ENCODE results near the gene ENTREP3.
A peak's percentile ranks its signal among the peaks of the same experiment; 100 is the strongest.
"Not testable (repeated sequence)": the region's sequence is repeated elsewhere in the genome, so short reads cannot be mapped to it uniquely, and the experiment has no call there.

Gene ENTREP3, protein sequence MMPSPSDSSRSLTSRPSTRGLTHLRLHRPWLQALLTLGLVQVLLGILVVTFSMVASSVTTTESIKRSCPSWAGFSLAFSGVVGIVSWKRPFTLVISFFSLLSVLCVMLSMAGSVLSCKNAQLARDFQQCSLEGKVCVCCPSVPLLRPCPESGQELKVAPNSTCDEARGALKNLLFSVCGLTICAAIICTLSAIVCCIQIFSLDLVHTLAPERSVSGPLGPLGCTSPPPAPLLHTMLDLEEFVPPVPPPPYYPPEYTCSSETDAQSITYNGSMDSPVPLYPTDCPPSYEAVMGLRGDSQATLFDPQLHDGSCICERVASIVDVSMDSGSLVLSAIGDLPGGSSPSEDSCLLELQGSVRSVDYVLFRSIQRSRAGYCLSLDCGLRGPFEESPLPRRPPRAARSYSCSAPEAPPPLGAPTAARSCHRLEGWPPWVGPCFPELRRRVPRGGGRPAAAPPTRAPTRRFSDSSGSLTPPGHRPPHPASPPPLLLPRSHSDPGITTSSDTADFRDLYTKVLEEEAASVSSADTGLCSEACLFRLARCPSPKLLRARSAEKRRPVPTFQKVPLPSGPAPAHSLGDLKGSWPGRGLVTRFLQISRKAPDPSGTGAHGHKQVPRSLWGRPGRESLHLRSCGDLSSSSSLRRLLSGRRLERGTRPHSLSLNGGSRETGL

DNA sequence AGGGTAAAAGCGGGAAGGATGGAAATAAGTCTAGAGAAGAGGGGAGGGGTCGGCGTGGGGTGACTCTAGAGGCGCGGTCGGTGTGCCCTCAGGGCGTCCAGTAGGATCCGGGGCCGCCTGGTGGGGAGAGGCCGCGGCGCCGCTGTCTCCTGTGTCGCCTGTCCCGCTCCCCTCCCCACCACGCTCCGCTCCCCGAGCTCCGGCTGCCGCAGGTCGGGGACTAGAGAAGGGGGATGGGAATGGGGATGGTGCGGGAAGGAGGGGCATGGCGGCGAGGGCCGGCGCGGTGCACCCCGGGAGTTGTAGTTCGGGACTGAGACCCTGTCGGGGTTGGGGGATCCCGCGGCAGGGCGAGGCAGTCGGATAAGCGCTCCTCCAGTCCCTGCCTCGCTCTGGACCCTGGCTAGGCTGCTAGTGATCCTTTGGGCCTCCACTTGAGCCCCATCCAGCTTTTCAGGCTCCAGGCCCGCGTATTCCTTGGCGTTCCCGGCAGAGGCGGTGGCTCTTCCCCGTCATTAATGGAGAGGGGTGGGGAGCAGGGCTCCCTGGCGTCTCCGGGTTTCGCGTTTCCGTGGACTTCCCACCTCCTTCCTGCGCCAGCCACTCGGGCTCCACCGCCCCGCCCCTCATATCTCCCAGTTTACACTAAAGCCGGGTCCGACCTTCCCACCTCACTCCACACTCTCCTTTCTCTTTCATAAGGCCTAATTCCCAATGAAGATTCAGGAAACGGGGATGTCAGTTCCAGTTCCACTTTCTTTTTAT lies at the start of gene ENTREP3:
ENTREP3 (minus strand) TSS at position 241 of the 765 bp plus-strand sequence. CDS start 606 bp downstream, outside the sequence.
- DNase-seq: peak; percentile 32

DNA sequence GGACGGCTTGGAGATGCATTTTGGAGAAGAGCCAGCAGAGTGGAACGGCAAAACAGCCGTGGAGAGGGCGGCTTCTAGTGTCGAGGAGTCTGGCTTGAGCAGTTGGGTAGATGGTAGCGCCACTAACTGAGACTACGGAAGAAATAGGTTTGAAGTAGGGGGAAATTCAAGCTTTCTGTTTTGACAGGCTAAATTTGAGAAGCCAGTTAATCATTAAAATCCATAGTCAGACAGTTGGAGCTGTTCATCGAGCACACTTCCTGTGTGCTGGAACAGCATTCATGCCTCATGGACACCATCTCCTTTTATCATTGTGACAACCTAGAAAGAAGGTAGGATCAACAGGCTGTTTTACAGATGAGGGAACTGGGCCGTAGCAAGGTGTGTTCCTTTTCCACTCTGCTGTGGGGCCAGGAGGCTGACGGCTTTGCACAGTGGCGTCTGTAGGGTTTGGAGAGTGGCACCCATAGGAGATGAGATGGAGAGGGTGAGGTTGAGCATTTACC lies 49.3 kb upstream of the ENTREP3 start:
- DNase-seq: no peak

DNA sequence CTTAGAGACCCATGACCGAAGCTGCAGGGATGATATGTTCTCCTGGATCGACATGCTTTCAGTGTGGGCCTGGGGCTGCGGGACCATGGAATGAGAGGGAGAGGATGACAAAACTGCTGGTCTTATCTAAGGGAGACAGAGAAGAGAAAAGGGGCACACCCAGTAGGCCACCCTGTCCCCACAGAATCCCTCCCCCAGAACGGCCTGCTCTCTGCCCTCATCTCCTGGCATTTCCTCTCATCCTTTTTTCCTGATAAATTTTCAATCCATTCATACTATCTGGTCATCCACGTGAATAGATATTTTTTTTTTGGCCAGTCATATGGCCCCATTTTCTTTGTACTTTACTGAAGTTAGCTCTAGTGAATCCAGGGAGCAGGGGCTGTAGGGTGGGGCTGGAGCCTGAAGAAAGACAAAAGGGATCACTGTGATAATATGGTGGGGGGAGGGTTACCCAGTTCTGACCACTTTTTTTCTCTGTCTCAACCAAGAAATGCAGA lies 46.1 kb upstream of the ENTREP3 start, which contains the start of gene PKLR:
PKLR (minus strand) TSS at position 97 of the 500 bp plus-strand sequence; CDS start at position 54, 43 bp downstream.
- DNase-seq: no peak

DNA sequence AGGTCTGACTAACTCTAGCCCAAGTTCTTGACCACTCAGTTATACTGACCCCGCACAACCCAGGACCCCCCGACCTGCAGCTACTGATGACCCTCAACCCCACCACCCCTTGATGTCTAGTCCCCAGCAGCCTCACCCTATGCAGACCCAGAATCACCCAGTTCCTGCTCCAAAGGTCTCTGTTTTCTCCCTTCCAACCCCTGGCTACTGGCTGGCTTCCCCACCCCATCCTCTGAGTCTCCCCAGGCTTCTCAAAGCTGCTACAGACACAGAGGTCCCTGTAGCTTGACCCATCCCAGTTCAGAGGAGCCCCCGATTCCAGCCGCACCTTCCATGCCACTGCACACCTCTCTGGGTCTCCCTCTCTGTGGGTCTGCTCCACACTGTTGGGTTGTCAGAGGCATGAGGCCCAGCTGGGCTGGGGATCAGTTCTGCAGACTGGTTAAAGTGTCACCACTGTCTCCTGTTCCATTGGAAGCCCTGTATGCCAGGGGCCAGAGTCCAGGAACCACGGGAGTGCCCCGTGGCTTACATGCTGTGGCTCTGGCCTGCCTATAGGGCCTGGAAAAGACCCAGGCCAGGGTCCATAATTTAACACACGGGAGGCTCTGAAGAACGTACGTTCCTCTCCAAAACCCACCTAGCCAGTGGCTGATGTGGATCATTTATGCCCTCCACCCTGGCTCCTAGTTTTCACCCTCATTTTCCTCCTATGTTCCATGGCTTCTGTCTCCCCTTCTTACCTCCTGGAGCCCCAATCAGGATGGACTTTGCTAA lies 45.5 kb upstream of the ENTREP3 start:
- no peak for DNase-seq

DNA sequence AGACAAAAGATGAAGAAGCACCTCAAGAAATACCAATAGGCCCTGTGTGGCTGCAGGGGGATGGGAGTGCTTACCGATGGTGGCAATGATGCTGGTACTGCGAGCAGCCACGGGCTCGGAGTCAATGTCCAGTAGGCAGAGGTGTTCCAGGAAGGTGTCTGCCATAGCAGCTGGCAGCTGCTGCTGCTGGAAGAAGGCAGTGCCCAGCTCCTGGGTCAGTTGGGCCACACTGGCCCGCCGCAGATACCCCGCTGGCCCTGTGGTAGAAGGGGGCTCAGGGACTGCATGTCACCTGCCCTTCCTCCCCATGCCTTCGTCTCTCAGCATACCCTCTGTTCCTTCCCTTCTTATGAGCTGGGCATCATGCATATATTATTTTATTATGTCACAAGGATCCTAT lies 44.7 kb upstream of the ENTREP3 start:
- DNase-seq: no peak

DNA sequence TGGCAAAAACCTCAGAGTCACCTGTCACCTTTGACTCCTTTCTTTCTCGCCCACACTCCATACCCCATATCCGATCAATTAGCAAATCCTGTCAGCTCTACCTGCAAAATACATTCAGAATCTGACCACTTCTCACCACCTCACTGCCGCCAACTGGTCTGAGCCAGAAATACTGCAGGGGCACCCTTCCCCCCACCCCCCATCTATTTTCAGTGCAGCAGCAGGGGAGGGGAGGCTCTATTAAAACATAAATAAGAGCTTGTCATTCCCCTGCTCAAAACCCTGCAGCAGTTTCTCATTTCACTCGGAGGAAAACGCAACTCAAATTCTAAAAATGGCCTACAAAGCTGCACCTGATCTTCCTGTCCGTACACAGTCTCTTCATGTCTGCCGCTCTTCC lies 42.1 kb upstream of the ENTREP3 start:
- no peak for DNase-seq

DNA sequence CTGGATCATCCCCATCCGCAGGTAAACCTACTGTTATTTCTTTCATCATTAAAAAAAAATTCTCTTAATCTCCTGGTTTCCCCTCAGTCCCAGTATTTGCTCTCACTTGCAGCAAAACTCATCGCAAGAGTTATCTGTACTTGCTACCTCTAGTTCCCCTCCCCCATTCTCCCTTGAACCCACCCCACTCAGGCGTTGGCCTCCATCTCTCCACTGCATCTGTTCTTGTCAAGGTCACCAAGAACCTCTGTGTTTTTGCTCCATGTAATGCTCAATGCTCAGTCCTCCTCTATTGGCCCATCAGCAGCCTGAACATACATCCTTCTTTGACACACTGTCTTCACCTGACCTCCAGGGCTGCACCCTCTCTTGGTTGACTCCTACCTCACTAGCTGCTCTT lies 41.4 kb upstream of the ENTREP3 start:
- DNase-seq: no peak

DNA sequence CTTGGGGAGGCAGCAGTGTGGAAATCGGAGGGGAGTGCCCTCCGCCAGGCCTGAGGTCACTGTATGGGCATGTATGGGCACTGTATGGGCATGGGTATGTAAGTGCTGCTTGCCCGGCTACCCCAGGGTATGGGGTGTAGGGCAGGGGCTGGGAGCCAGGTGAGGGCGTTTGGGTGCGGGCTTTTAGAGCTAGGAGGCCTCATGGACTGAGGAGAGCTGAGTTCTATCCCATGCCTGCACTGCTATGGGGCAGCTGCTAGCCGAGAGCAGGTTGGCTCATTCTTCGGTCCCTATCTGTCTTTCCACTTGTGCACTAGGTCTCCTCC lies 40.6 kb upstream of the ENTREP3 start:
- DNase-seq: no peak

DNA sequence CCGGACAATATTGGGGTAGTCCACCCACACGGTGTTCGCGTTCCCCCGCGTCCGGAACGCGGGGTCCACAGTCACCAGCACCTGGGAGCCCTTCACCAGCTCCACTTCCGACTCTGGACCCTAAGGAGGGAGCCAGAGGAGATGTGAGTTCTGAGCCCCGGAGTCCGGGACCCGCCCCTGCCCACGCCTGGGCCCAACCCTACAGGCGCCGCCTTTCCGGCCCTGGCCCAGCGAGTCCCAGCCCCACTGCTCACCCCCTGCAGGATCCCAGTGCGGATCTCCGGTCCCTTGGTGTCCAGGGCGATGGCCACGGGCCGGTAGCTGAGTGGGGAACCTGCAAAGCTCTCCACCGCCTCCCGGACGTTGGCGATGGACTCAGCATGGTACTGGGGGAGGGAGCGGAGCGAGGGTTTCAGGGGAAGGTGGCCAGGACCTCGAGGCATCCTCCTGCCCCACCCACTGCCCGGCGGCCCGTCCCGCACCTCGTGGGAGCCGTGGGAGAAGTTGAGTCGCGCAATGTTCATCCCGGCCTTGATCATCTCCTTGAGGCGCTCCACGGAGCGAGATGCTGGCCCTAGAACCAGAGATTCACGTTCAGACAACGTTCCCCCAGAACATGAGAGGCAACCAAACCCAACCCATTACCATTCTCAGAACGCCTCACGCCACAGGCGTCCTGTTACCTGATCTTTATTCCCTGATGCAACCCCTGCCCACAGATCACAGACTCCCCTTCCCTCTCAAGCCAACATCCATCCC lies 40.1 kb upstream of the ENTREP3 start:
- DNase-seq: no peak

DNA sequence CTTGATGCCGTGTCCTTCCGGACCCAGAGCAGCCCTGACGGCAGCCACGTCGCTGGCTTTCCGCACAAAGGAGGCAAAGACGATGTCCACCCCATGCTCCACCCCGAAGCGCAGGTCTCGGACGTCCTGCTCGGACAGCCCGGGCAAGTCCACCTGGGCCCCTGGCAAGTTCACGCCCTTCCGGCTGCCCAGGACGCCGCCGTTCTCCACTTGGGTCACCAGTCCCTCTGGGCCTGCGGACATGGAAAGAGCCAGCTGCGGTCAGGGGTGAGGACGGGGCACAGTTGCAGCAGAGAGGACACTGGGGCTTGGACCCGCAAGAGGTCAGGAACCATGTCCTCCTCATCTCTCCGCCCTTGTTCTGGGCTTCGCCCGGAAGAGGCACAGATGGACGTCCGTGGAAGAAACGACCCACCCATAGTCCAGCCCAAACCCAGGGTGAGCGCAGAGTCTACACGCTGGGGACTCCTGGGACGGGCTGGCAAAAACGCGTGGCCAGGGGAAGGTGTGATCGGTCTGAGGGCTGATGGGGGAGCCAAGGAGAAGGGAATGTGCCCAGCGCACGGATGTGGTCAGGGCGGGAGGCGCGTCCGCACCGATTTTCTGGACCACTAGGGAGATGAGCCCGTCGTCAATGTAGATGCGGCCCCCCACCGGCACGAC lies 39.4 kb upstream of the ENTREP3 start:
- DNase-seq: no peak

DNA sequence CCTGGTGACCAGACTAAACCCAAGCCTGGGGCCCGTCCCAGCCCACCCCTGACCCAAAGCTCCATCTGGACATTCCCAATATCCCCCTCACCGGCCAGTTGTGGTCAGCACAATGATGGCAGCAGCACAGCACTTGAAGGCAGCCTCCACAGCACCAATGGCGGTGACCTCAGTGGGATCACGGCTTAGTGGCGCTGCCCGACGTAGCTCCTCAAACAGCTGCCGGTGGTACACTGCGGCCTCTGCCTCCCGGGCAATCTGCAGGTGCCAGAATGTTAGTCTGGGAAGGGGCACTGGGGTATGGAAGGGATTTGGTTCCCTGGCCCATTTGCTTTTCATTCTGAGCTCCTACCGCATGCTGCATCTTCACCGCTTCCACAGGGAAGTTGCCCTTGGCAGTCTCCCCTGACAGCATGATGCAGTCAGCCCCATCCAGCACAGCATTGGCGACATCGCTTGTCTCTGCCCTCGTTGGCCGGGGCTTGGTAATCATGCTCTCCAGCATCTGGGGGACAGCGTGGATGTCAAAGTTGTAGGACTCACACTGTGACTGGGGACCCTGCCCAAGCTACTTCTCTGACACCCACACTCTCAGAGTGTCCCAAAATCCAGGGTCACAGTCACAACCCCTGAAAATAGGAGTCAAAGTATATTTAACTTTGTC lies 37.9 kb upstream of the ENTREP3 start:
- DNase-seq: no peak

DNA sequence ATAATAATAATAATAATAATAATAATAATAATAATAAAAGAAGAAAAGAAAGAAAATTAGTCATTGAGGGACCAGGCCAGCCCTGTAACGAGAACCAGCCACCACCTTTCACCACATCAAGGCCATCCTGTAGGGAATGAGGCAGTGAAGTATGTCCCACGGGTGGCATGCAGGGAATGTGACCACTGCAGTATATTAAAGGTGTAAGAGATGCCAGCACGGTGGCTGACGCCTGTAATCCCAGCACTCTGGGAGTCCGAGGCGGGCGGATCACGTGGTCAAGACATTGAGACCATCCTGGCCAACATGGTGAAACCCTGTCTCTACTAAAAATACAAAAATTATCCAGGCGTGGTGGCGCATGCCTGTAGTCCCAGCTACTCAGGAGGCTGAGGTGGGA lies 35.7 kb upstream of the ENTREP3 start:
- DNase-seq: not testable (repeated sequence)

DNA sequence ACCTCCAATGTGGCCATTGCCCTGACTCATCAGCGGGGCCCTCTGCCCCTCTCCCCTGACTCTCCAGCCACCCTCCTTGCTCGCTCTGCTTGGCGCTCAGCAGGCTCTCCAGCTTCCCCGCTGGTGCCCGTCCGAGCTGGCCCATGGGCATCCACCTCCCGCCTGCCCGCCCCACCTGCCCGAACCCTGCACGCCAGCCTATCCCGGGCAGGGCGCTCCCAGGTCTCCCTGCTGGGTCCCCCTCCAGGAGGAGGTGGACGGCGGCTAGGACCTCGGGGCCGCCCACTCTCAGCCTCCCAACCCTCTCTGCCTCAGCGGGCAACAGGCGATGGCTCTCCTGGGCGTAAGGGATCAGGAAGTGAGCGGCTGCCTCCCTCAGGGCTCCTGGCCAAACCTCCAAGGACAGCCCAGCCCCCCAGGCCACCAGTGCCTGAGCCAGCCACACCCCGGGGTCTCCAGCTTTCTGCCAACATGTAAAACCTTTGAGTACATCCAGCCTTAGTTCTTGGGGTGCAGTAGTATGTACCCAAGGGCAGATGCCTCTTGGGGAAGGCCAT lies 32.8 kb upstream of the ENTREP3 start:
- no peak for DNase-seq

DNA sequence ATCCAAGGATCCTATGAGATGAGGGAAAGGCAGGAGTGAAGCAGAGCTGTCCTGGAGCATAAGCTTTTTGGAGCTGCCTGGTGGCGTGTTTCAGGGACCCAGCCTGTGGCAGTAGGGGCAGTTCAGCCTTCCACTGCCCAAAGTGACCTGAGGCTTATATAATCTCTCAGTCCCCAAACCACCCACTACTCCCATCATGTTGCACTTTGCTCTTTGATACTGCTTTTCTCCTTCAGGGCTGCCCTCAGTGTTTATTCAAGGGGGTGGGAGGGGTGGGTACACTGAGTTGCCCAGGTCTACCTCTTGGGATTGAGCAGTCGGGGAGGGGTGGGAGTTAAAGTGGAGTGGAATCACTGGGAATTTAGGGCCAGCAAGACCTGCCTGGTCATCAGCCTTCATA lies 31.3 kb upstream of the ENTREP3 start:
- no peak for DNase-seq

DNA sequence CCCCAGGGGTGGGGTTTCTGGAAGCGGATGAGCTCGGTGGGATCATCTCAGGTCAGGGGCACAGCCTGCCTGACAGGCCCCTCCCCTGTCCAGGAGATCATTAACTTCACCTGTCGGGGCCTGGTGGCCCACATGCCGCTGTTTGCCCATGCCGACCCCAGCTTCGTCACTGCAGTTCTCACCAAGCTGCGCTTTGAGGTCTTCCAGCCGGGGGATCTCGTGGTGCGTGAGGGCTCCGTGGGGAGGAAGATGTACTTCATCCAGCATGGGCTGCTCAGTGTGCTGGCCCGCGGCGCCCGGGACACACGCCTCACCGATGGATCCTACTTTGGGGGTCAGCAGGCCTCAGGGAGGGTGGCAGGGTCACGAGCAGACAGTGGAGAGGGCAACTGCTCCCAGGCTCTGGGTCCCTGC lies 30.4 kb upstream of the ENTREP3 start:
- DNase-seq: no peak

DNA sequence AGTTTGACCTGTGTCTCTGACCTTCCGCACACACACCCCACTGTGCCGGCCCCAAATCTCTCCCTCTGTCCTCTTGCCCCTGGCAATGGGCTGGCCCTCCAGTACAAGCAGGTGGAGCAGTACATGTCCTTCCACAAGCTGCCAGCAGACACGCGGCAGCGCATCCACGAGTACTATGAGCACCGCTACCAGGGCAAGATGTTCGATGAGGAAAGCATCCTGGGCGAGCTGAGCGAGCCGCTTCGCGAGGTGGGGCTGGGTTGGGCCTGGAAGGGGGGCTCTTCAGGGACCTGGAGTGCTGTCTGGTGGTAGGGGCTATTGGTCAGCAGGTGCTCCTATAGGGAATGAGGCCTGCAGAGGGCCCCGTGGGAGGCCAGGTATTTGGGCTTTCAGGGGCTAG lies 29.8 kb upstream of the ENTREP3 start:
- no peak for DNase-seq

DNA sequence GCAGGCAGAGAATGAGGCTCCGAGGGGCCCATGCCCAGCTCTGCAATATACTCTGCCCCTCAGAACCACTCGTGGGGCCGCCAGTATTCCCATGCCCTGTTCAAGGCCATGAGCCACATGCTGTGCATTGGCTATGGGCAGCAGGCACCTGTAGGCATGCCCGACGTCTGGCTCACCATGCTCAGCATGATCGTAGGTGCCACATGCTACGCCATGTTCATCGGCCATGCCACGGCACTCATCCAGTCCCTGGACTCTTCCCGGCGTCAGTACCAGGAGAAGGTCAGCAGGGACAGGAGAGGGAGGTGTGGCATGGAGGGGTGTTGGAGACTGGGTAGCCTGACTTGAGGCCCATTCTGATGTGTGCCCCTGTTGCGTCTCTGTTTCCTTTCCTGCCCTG lies 29.2 kb upstream of the ENTREP3 start:
- DNase-seq: no peak

DNA sequence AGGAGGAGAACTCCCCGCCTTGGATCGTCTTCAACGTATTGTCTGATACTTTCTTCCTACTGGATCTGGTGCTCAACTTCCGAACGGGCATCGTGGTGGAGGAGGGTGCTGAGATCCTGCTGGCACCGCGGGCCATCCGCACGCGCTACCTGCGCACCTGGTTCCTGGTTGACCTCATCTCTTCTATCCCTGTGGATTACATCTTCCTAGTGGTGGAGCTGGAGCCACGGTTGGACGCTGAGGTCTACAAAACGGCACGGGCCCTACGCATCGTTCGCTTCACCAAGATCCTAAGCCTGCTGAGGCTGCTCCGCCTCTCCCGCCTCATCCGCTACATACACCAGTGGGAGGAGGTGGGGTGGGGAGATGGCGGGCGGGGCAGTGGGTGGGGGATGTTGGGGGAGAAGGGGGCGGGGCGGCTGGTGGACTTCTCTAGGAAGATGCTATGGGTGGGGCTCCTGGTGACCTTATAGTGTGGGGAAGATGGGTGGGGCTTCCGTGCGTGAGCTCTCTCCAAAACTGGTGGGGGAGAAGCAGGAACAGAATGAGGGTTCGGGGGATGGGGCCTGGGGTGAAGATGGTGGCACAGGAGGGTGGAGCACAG lies 27.3 kb upstream of the ENTREP3 start:
- DNase-seq: no peak

DNA sequence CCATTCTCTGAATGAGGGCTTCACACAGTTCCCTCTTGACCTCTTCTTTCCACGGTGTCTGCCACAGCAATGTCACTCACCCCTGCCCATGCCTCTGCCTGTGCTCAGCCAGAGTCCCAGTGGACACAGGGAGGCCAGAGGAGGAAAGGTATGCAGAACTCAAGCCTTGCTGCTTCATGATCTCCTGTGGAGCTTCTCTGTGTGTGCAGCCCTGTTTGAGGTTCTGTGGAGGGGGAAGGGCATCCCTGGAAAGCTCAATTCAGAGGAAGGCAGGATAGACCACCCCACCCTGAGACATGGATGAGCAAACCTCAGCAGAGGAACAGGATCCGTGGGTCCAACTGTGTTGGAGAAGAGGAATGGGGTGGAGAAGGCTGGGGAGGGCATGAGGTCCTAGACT lies 24.0 kb upstream of the ENTREP3 start:
- DNase-seq: no peak

DNA sequence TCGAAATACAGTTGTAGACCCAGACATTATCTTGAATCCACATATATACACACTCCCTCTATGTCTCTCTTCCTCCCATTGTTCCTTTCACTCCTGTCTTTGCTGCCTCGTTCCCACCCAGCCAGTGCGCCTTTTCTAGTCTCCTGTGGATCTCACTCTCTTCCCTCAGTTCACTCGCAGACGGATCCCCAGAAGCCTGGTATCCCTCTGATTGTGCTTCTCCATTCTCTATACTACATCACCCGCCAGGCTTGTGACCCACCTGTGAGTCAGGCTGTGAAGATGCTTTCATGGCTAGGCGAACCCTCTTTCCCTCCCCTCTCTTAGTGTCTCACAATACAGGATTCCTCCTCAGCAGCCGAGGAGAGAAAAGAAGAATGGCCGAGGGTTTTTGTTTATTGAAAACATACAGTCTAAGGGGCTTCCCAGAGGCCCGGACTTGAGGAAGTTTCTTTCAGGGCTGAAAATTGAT lies 23.4 kb upstream of the ENTREP3 start:
- no peak for DNase-seq

Data from NCI-H1417 treated with DMSO at 0.1 percent for 48 hours (cell line).